NCI-H748 (cell line): ENCODE measurements around the gene SUCO.

Experiments
- DNase-seq: peaks from one replicate; lab custom pipeline; 2025; ENCODE audit not compliant: unreplicated experiment; lab: John Stamatoyannopoulos, UW

The SUCO gene

DNA sequence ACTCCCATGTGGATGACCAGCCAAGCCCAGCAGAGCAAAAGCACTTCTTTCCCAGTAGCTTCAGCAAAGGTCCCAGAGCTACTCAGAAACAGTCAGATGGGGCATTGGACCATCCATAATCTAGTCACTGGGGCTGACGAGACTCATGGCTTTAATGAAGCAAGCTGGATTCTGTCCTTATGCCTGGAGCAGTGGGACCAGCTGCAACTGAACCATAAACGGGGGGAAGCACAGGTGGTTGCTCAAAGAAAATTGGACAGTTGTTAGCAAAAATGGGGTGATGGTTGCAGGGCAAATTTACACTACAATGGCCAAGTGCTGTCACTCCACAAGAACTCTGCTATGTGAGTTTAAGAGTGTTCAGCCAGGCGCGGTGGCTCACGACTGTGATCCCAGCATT, 108.5 kb downstream of the SUCO start:
- DNase-seq = no peak

DNA sequence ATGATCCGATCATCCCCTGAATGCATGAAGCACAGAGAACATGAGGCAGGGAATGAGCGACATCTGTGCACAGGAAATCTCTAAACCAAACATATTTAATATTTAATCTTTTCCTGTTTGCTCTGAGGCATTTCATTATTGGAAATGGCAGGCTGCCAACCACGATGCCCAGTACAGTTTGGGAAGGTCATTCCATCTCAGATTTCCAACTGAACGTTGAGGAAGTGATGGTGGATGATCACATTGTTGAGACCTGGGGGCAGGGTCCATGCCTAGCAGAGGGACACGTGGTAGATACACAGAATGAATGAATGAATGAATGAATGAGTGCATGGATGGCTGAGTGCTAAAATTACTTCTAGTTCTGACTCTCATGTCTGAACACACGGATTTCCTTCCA, 110.0 kb downstream of the SUCO start:
- DNase-seq = peak; percentile 19

DNA sequence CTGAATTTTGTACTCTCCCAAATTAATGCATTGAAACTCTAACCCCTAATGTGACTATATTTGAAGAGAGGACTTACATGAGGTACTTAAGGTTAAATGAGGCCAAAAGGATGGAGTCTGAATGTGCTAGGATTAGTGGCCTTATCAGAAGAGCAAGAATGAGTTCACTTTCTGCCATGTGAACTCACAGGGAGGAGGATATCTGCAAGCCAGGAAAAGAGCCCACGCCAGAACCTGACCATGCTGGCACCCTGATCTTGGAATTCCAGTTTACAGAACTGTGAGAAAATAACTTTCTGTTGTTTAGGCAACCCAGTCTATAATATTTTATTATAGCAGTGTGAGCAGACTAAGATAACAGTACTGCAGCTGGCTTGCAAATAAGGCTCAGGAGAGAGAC, 113.7 kb downstream of the SUCO start:
- no peak for DNase-seq

DNA sequence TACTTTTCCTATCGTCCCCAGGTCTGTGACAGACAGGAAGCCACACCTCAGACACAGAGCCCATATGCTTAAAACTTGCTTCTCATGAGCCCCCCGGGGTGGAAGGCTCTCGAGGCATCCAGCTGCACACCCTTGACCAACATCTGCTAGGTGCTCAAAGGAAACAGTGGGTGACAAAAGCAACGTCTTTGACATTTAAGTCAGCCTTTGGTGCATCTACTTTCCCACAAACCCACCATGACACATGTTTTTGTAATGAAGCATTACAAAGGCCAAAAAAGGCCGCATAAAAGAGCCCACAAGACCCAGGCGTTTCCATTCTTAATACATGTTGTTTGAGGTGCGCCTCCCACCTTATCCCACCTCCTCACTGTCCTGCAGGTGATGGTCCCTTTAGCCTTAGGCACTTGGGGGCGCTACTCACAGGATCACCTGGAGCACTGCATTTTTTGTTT, 114.2 kb downstream of the SUCO start:
- no peak for DNase-seq

DNA sequence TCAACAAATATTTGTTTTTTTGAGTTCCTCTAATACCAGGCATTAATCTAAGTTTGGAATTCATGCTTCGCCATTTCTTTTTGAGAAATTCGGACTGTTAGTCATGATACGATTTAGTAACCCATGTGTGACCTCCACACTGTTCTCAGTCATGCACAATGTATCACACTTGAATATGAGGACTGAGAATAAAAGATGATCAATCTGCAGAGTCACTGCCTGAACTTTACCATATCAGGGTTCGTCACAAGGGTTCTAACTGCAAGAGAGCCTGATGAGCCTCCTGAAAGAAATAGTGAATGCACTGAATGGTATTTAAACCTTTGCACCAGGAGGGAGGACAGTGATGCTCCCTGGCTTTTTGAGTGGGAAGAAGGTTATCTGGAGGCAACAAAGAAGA, 115.0 kb downstream of the SUCO start:
- no peak for DNase-seq

DNA sequence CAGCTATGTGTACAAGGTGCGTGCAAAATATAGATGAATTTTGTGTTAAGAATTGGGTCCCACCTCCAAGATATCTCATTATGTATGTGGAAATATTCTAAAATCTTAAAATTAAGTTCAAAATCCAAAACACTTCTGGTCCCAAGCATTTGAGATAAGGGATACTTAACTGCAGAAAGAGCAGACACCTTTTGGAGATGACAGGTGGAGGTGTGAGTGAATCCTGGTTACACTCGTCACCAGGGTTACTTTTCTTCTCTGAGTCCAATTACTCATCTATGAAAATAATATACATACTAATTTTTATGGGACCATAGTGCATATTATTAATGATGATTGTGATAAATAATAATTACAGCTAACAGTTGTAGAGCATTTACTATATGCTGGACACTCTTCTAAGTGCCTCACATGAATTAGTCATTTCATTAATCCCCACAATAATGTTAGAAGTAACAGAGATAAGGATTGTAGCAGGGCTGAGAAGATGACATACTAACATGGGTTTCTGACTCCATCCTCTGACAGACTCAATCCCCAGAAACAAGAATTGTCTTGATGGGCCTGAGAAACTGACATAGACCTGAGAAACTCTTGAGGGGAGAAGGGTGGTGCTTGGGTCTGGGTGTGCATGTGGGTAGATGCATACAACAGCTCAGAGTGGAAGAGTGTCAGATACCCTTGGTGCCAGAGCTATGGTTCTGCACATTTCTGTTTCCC, 117.7 kb downstream of the SUCO start:
- no peak for DNase-seq

DNA sequence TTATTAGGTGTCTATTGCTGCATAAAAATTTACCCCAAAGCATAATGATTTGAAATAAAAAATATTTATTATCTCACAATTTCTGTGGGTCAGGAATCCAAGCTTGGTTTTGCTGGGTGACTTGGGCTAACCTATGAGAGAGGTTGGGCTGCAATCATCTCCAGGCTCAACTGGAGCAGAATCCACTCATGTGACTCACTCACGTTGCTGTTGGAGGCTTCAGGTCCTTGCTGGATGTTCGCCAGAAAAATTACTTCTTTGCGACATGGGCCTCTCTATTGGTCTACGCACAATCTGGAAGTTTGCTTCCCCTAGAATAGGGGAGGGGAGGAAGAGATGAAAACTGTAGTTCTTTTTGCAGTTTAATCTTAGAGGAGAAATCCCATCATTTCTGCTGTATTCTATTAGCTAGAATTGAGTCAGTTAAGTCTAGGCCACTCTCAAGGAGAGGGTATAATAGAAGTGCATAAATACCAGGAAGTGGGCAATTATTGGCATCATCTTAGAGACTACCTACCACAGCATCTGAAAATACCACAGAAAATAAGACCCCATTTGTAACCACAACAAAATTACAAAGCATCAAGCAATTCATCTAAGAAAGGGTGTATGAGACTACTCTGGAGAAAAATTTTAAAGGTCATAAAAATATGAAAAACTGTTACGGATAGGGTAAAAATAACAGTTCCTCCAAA, 120.2 kb downstream of the SUCO start:
- no peak for DNase-seq

DNA sequence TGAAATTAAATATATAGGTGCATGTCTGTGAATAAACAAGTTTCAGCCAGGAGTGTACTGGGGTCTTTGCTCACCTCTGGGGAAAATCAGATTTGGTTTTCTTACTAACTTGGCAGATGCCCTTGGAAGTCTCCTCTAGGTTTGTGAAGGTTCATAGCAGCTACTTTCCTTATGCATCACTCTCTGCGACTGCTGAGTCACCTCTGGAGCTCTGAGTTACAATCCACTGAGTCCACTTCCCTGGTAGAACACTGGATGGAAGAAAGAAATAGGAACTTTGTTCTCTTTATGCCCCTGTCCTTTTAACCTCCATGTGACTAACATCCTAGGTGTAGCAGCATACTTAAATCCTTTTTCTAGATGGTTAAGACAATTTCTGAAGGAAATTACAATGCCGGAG, 121.6 kb downstream of the SUCO start:
- DNase-seq = no peak

DNA sequence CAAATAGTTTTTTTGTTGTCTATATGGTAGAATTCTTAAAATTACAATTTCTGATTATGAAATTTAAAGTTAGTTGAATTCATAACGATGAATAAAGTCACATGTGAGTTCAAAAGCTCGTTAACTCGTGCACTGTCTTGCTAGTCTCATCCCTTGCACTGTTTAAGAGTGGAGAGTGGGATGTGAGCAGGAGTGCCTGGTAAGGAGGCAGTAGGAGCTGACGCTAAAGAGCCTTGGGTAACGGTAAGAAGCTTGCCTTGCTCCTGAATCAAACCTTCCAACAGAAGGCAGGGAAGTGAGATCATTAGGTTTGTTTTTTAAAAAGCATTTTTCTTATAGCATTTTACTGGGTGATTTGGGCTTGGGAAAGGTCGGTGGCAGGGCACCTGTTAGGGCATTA, 123.6 kb downstream of the SUCO start:
- DNase-seq = no peak

DNA sequence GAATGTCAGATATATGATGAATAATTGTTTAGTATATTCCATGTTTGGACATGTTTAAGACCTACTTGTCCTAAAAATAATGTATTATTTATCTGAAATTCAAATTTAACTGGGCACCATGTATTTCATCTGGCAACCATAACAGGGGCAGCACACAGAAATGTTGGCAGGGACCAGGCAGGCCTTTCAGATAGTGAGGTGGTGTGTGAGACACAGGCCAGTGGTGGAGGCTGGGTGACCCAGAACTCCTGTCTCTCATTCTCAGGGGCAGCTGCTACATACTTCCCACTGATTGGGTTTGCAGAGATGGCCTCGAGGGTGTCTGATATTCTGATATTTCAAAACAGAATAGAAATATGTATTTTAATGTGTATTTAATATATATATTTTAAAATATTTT, 124.6 kb downstream of the SUCO start:
- no peak for DNase-seq

DNA sequence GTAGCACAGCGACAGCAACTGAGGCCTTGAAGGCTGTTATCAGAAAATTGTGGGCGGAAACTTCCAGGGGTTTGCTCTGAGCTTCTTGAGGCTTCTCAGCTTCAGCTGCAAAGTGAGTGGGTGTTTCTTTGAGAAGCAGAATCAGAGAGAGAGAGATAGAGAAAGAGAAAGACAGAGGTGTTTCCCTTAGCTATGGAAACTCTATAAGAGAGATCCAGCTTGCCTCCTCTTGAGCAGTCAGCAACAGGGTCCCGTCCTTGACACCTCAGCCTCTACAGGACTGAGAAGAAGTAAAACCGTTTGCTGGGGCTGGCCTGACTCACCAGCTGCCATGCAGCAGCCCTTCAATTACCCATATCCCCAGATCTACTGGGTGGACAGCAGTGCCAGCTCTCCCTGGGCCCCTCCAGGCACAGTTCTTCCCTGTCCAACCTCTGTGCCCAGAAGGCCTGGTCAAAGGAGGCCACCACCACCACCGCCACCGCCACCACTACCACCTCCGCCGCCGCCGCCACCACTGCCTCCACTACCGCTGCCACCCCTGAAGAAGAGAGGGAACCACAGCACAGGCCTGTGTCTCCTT, 126.0 kb downstream of the SUCO start, which contains the start of gene FASLG:
Gene FASLG, plus strand, starts transcription at position 233 of the 583 bp plus-strand sequence. Its CDS starts 99 bp downstream, at position 332.
- DNase-seq = no peak

DNA sequence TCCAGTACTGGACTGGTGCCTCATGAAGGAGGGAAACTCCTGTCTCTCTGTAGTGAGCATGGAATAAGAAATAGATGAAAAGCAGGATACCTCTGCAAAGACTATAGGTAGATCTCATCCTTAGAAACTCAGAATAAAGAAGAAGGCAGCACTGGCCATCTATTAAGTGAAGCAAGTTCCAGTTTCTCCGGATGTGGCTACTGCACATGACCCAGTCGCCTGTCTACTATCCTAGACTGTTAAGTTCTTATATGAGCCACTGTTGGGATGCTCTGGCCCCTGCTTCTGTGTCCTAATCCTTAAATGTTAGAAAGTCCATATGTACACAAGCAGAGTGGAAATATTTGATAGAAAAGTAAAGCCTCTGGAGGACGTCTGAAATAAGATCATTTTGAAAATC, 128.2 kb downstream of the SUCO start:
- no peak for DNase-seq
